Measurements from ENCODE around the gene TECPR1. TPM values are rescaled to one million over a fixed set of nuclear protein-coding genes. Genes with fewer than 3 reads are reported as not detected.

TECPR1 gene
- polyA plus RNA-seq, 3 donors from 2014 or later, result 5.2 to 12.3 (median 6.7) TPM

DNA sequence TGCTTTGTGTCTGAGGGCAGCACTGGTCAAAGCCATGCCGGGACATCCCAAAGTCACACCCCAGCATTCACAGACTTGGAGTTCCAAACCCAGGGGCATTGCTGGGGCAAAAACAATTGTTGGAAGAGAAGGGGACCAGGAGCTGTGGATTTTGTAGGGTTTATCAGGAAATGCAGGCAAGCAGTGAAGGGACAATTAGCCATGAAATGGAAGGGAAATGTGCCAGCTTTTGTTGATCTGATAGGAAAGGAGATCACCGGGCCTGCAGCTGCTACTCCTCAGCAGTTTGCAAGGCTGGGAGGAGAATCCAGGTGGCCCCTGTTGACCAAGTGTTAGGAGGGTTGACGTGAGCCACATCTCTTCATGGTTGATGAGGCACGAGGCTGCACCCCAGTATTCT, 26.9 kb upstream of the TECPR1 start:
- no peak overlapping the region for H3K27ac Mint-ChIP-seq
- H3K27me3 Mint-ChIP-seq (ENCODE audit: low read depth in 3 of 3), result peaks cover 2 to 7% (median 5%) of the 10 kb centered on the region in 3 donors
- H3K4me1 Mint-ChIP-seq, result peaks cover 20 to 21% of the 10 kb centered on the region in 2 donors
- no peak for DNase-seq
- H3K9me3 Mint-ChIP-seq, result no peaks in the 10 kb centered on the region
- H3K4me3 Mint-ChIP-seq, result peak overlapping the region in 1 of 5 donors; percentile 49
- H3K36me3 Mint-ChIP-seq, result no peaks in the 10 kb centered on the region

GRCh38 chr7:98278408-98278807, 26.4 kb upstream of the TECPR1 start:
- Mint-ChIP-seq H3K4me1 (peaks cover 16 to 21% of the 10 kb centered on the region in 2 donors), H3K4me3 (no peak overlapping the region), H3K9me3 (no peaks in the 10 kb centered on the region), H3K27me3 (ENCODE audit: low read depth in 3 of 3) (peaks cover 2 to 5% (median 5%) of the 10 kb centered on the region in 3 donors), H3K27ac (no peak overlapping the region), H3K36me3 (no peaks in the 10 kb centered on the region)
- no peak for DNase-seq

GRCh38 chr7:98276241-98276761, 24.3 kb upstream of the TECPR1 start:
- H3K27me3 Mint-ChIP-seq (ENCODE audit: low read depth in 3 of 3), result peaks cover 0 to 5% (median 2%) of the 10 kb centered on the region in 3 donors
- H3K9me3 Mint-ChIP-seq, result no peaks in the 10 kb centered on the region
- H3K4me3 Mint-ChIP-seq, result no peak overlapping the region
- peak overlapping the region in 1 of 6 donors; percentile 43 for H3K27ac Mint-ChIP-seq
- no peak for DNase-seq
- H3K36me3 Mint-ChIP-seq, result no peaks in the 10 kb centered on the region
- H3K4me1 Mint-ChIP-seq, result peaks cover 4 to 8% of the 10 kb centered on the region in 2 donors

- no peaks in the 10 kb centered on the region for H3K27me3 Mint-ChIP-seq (ENCODE audit: low read depth in 3 of 3)
- peaks cover 0 to 4% of the 10 kb centered on the region in 2 donors for H3K4me1 Mint-ChIP-seq
- H3K4me3 Mint-ChIP-seq, result no peak overlapping the region
- no peak for DNase-seq
- peak overlapping the region in 1 of 6 donors; percentile 65 for H3K27ac Mint-ChIP-seq
- peaks cover 4 to 7% (median 5%) of the 10 kb centered on the region in 3 donors for H3K36me3 Mint-ChIP-seq
- H3K9me3 Mint-ChIP-seq, result no peaks in the 10 kb centered on the region
Observed at GRCh38 chr7:98267303-98267702, 15.3 kb upstream of the TECPR1 start.

GRCh38 chr7:98266840-98267239, 14.8 kb upstream of the TECPR1 start:
- H3K36me3 Mint-ChIP-seq, result peaks cover 6 to 7% (median 7%) of the 10 kb centered on the region in 3 donors
- DNase-seq, result no peak
- H3K27me3 Mint-ChIP-seq (ENCODE audit: low read depth in 3 of 3), result no peaks in the 10 kb centered on the region
- no peak overlapping the region for H3K4me3 Mint-ChIP-seq
- no peak overlapping the region for H3K27ac Mint-ChIP-seq
- H3K9me3 Mint-ChIP-seq, result no peaks in the 10 kb centered on the region
- peaks cover 0 to 4% of the 10 kb centered on the region in 2 donors for H3K4me1 Mint-ChIP-seq

- peaks cover 0 to 1% (median 0%) of the 10 kb centered on the region in 3 donors for H3K27me3 Mint-ChIP-seq (ENCODE audit: low read depth in 3 of 3)
- H3K27ac Mint-ChIP-seq, result no peak overlapping the region
- H3K4me3 Mint-ChIP-seq, result no peak overlapping the region
Observed at GRCh38 chr7:98265841-98266271, 13.8 kb upstream of the TECPR1 start.

GRCh38 chr7:98257701-98258100, 5.7 kb upstream of the TECPR1 start:
- Mint-ChIP-seq H3K9me3 (no peaks in the 10 kb centered on the region), H3K27me3 (ENCODE audit: low read depth in 3 of 3) (peaks cover 0 to 3% (median 2%) of the 10 kb centered on the region in 3 donors), H3K36me3 (peaks cover 0 to 9% (median 4%) of the 10 kb centered on the region in 3 donors), H3K4me3 (no peak overlapping the region), H3K27ac (no peak overlapping the region), H3K4me1 (peaks cover 23 to 28% of the 10 kb centered on the region in 2 donors)
- DNase-seq, result no peak

More at GRCh38 chr7:98265841-98266271, 13.8 kb upstream of the TECPR1 start:
- Mint-ChIP-seq H3K4me1 (peaks cover 0 to 4% of the 10 kb centered on the region in 2 donors), H3K9me3 (no peaks in the 10 kb centered on the region), H3K36me3 (peaks cover 7 to 9% (median 7%) of the 10 kb centered on the region in 3 donors)
- no peak for DNase-seq

DNA sequence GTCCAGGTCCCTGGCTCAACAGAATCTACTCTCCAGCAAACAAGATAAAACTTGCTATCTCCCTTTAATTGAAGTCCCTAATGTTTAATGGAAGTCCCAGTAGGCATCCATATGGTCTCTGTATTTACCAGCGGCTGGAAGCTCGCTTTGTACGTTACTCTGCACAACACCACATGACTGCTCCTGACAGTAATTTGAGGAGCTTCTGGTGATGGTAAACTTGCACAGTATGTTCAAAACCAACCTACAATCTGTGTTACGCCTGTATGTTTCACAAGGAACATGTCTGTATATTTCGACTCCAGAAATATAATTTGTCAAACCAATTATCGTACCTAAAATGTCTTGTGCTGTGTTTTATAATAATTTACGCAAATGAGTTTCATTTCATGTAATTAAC, 4.4 kb upstream of the TECPR1 start:
- DNase-seq, result no peak
- Mint-ChIP-seq H3K4me3 (no peak overlapping the region), H3K4me1 (peaks cover 33 to 37% of the 10 kb centered on the region in 2 donors), H3K27me3 (ENCODE audit: low read depth in 3 of 3) (peaks cover 2 to 11% (median 5%) of the 10 kb centered on the region in 3 donors), H3K36me3 (peaks cover 0 to 6% (median 0%) of the 10 kb centered on the region in 3 donors), H3K9me3 (no peaks in the 10 kb centered on the region), H3K27ac (no peak overlapping the region)

DNA sequence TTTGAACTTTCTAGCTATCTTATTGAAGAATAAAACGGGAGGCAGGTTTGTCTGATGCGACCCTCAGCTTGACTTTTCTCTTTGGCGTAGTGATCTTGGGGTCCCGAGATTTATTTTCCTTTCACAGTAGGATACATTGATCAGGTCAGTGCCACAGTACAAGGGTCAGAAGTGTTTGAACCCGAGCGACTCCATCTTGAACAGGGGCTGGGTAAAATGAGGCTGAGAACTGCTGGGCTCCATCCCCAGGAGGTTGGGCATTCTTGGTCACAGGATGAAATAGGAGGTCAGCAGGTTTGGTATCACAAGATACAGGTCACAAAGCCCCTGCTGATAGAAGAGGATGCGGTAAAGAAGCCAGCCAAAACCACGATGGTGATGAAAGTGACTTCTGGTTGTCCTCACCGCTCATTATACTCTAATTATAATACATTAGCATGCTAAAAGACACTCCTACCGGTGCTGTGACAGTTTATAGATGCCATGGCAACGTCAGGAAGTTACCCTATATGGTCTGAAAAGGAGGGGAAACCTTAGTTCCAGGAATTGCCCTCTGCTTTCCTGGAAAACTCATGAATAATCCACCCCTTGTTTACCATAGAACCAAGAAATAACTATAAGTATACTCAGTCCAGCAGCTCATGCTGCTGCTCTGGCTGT, 3.0 kb upstream of the TECPR1 start:
- Mint-ChIP-seq H3K36me3 (peaks cover 0 to 6% (median 0%) of the 10 kb centered on the region in 3 donors), H3K4me1 (peaks cover 45 to 50% of the 10 kb centered on the region in 2 donors), H3K27me3 (ENCODE audit: low read depth in 3 of 3) (peaks cover 2 to 13% (median 7%) of the 10 kb centered on the region in 3 donors), H3K4me3 (peak overlapping the region in 4 of 5 donors; percentile 0 to 57 (median 28)), H3K27ac (peak overlapping the region; percentile 20 to 89 (median 80)), H3K9me3 (no peaks in the 10 kb centered on the region)
- DNase-seq, result peak; percentile 42

DNA sequence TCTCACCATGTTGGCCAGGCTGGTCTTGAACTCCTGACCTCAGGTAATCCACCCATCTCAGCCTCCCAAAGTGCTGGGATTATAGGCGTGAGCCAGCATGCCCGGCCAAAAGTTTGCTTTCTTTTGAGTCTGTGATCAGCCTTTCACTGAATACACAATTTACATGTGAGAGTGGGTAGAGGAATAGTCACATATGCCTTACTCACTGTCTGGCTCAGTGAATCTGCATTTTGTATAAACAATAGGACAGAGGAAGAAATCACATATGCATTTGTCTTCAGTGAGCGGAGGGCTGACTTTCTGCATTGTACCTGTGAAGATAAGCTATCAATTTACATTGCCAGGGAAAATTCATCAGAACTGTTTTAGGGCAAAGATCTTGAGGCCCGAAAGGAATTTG, 2.5 kb upstream of the TECPR1 start:
- H3K36me3 Mint-ChIP-seq, result peaks cover 0 to 6% (median 0%) of the 10 kb centered on the region in 3 donors
- peaks cover 2 to 13% (median 7%) of the 10 kb centered on the region in 3 donors for H3K27me3 Mint-ChIP-seq (ENCODE audit: low read depth in 3 of 3)
- H3K4me3 Mint-ChIP-seq, result peak overlapping the region in 1 of 5 donors; percentile 57
- H3K4me1 Mint-ChIP-seq, result peaks cover 48 to 55% of the 10 kb centered on the region in 2 donors
- no peaks in the 10 kb centered on the region for H3K9me3 Mint-ChIP-seq
- peak overlapping the region in 5 of 6 donors; percentile 35 to 89 (median 81) for H3K27ac Mint-ChIP-seq
- DNase-seq, result no peak

DNA sequence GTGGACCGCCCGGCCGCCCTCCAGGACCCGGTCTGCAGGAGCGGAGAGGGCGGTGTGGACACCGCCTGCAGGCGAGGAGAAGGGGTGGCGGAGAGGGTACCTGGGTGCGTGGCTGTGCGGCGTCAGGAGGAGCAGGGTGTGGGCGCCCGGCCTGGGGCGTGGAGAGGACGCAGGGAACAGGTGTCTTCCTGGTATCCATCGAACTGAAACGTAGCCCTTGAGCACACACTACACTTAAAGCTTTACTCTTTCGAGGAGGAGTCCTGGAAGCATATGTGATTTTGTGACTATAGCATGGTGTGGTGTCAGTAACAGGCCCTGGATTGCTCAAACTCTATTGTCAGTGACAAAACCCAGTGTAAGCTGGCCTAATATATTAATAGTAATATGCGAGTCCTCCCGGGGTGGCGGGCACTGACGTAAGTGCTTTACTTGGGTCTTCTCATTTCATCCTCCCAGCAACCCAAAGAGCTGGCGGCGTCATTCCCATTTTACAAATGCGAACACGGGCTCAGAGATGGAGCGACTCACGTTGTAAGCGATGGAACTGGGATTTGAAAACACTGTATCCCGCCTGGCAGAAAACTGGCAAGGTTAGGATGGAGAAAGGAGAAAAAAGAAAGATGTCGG, 508 bp upstream of the TECPR1 start:
- peaks cover 0 to 3% (median 0%) of the 10 kb centered on the region in 3 donors for H3K36me3 Mint-ChIP-seq
- H3K27ac Mint-ChIP-seq, result peak overlapping the region; percentile 89 to 96 (median 94)
- peaks cover 2 to 13% (median 7%) of the 10 kb centered on the region in 3 donors for H3K27me3 Mint-ChIP-seq (ENCODE audit: low read depth in 3 of 3)
- peaks cover 53 to 62% of the 10 kb centered on the region in 2 donors for H3K4me1 Mint-ChIP-seq
- peak overlapping the region; percentile 92 to 96 (median 95) for H3K4me3 Mint-ChIP-seq
- H3K9me3 Mint-ChIP-seq, result no peaks in the 10 kb centered on the region
- DNase-seq, result no peak

- peaks cover 51 to 54% of the 10 kb centered on the region in 2 donors for H3K4me1 Mint-ChIP-seq
- DNase-seq, result peak; percentile 16 to 41 (median 24)
Observed at GRCh38 chr7:98251231-98251600, 816 bp downstream of the TECPR1 start.

DNA sequence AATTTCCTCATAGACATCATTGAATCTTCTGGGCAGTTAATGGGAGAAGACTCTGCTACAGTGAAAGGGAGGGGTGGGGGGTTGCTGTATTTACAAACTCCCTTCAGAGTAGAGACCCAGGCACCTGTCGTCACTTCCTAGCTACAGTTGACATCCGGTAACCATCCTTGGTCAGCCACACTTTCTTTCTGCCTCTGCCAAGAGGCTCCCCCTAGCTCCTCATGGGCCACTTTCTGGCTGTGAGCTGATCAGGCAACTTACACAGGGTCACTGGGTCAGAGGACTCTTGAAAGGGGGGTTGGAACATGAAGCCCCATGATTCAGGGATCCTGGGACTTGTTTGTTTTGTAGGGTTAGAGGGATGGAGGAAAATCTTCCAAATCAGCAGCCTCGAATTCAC, 1.2 kb downstream of the TECPR1 start:
- Mint-ChIP-seq H3K27me3 (ENCODE audit: low read depth in 3 of 3) (peaks cover 2 to 13% (median 7%) of the 10 kb centered on the region in 3 donors), H3K27ac (peak overlapping the region; percentile 90 to 96 (median 94)), H3K4me1 (peaks cover 49 to 52% of the 10 kb centered on the region in 2 donors), H3K4me3 (peak overlapping the region; percentile 92 to 96 (median 95)), H3K9me3 (no peaks in the 10 kb centered on the region), H3K36me3 (no peaks in the 10 kb centered on the region)
- peak; percentile 14 to 43 (median 35) for DNase-seq

More at GRCh38 chr7:98251231-98251600, 816 bp downstream of the TECPR1 start:
- H3K4me3 Mint-ChIP-seq, result peak overlapping the region; percentile 92 to 96 (median 95)
- no peaks in the 10 kb centered on the region for H3K9me3 Mint-ChIP-seq
- H3K27me3 Mint-ChIP-seq (ENCODE audit: low read depth in 3 of 3), result peaks cover 2 to 13% (median 7%) of the 10 kb centered on the region in 3 donors
- peak overlapping the region; percentile 90 to 96 (median 94) for H3K27ac Mint-ChIP-seq
- H3K36me3 Mint-ChIP-seq, result no peaks in the 10 kb centered on the region

DNA sequence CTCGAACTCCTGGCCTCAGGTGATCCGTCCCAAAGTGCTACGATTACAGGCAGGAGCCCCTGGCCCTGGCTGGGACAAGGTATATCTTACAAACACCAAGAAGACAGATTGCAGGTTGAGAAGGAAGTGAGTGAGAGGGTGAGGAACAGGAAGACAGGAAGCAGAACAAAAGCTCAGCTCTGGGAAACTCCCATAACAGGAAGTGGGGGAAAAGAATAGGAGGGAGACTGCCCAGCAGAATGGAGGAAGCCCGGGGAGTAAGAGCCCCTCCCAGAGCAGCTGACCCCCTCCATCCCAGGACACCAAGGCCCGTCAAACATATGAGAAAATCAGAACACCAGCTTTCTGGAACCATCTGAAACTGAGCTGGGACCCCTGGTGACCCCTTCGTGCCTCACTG, 2.9 kb downstream of the TECPR1 start:
- Mint-ChIP-seq H3K9me3 (no peaks in the 10 kb centered on the region), H3K36me3 (no peaks in the 10 kb centered on the region), H3K27me3 (ENCODE audit: low read depth in 3 of 3) (peaks cover 2 to 14% (median 7%) of the 10 kb centered on the region in 3 donors), H3K4me1 (peaks cover 40 to 41% of the 10 kb centered on the region in 2 donors), H3K4me3 (peak overlapping the region in 2 of 5 donors; percentile 1 to 11), H3K27ac (peak overlapping the region in 5 of 6 donors; percentile 30 to 90 (median 67))
- no peak for DNase-seq
